ENCODE results near the gene SMIM28. TPM values are rescaled to one million over a fixed set of nuclear protein-coding genes. Genes with fewer than 3 reads are reported as not detected.

The SMIM28 gene
- total RNA-seq, 1 donor: not detected

GRCh38 chr6:138345565-138346285 lies 32.0 kb upstream of the SMIM28 start:
- TF ChIP-seq CTCF (IDR thresholded peaks at IDR 0.05; ENCODE audit: extremely low read depth, low read depth, low read length): no peak
- no peak for DNase-seq (ENCODE audit: insufficient read length, low spot score, missing footprints)
- H3K27me3 ChIP-seq (ENCODE audit: insufficient read depth, low read length): peaks cover 12% of the 10 kb centered on the region
- H3K79me2 ChIP-seq (ENCODE audit: insufficient read depth, low read length): no peaks in the 10 kb centered on the region
- H3K4me1 ChIP-seq (ENCODE audit: insufficient read depth, low read length): no peaks in the 10 kb centered on the region
- no peak overlapping the region for H3K4me3 ChIP-seq (ENCODE audit: insufficient read depth, low read length)
- H2AFZ ChIP-seq (ENCODE audit: low read length): no peak overlapping the region
- H3K9me3 ChIP-seq (ENCODE audit: low read depth, low read length): no peaks in the 10 kb centered on the region
- H3K36me3 ChIP-seq (ENCODE audit: insufficient read depth, low read length): no peaks in the 10 kb centered on the region
- no peak overlapping the region for H3K27ac ChIP-seq (ENCODE audit: low read depth, low read length)
- H4K20me1 ChIP-seq (ENCODE audit: insufficient read depth, low read length): no peaks in the 10 kb centered on the region
- no peak overlapping the region for H3K4me2 ChIP-seq (ENCODE audit: insufficient read depth, low read length)

- H3K4me2 ChIP-seq (ENCODE audit: insufficient read depth, low read length): no peak overlapping the region
- no peak for TF ChIP-seq CTCF (IDR thresholded peaks at IDR 0.05; ENCODE audit: extremely low read depth, low read depth, low read length)
- H3K79me2 ChIP-seq (ENCODE audit: insufficient read depth, low read length): no peaks in the 10 kb centered on the region
- H3K27ac ChIP-seq (ENCODE audit: low read depth, low read length): no peak overlapping the region
- no peak overlapping the region for H2AFZ ChIP-seq (ENCODE audit: low read length)
- H3K27me3 ChIP-seq (ENCODE audit: insufficient read depth, low read length): peaks cover 12% of the 10 kb centered on the region
- H3K4me3 ChIP-seq (ENCODE audit: insufficient read depth, low read length): no peak overlapping the region
- no peaks in the 10 kb centered on the region for H4K20me1 ChIP-seq (ENCODE audit: insufficient read depth, low read length)
- DNase-seq (ENCODE audit: insufficient read length, low spot score, missing footprints): no peak
- H3K4me1 ChIP-seq (ENCODE audit: insufficient read depth, low read length): no peaks in the 10 kb centered on the region
- H3K36me3 ChIP-seq (ENCODE audit: insufficient read depth, low read length): no peaks in the 10 kb centered on the region
- no peaks in the 10 kb centered on the region for H3K9me3 ChIP-seq (ENCODE audit: low read depth, low read length)
These were observed 31.2 kb upstream of the SMIM28 start for GRCh38 chr6:138346302-138347195.

GRCh38 chr6:138347864-138348263 lies 29.8 kb upstream of the SMIM28 start:
- H3K9me3 ChIP-seq (ENCODE audit: low read depth, low read length): no peaks in the 10 kb centered on the region
- TF ChIP-seq CTCF (IDR thresholded peaks at IDR 0.05; ENCODE audit: extremely low read depth, low read depth, low read length): no peak
- no peak overlapping the region for H2AFZ ChIP-seq (ENCODE audit: low read length)
- H3K27ac ChIP-seq (ENCODE audit: low read depth, low read length): no peak overlapping the region
- no peaks in the 10 kb centered on the region for H3K79me2 ChIP-seq (ENCODE audit: insufficient read depth, low read length)
- no peak overlapping the region for H3K4me3 ChIP-seq (ENCODE audit: insufficient read depth, low read length)
- no peaks in the 10 kb centered on the region for H3K36me3 ChIP-seq (ENCODE audit: insufficient read depth, low read length)
- peaks cover 12% of the 10 kb centered on the region for H3K27me3 ChIP-seq (ENCODE audit: insufficient read depth, low read length)
- H3K4me2 ChIP-seq (ENCODE audit: insufficient read depth, low read length): no peak overlapping the region
- H4K20me1 ChIP-seq (ENCODE audit: insufficient read depth, low read length): no peaks in the 10 kb centered on the region
- no peaks in the 10 kb centered on the region for H3K4me1 ChIP-seq (ENCODE audit: insufficient read depth, low read length)
- DNase-seq (ENCODE audit: insufficient read length, low spot score, missing footprints): no peak

- no peaks in the 10 kb centered on the region for H4K20me1 ChIP-seq (ENCODE audit: insufficient read depth, low read length)
- no peaks in the 10 kb centered on the region for H3K79me2 ChIP-seq (ENCODE audit: insufficient read depth, low read length)
- H3K4me2 ChIP-seq (ENCODE audit: insufficient read depth, low read length): peak overlapping the region; percentile 1
- no peaks in the 10 kb centered on the region for H3K36me3 ChIP-seq (ENCODE audit: insufficient read depth, low read length)
- H3K27ac ChIP-seq (ENCODE audit: low read depth, low read length): no peak overlapping the region
- DNase-seq (ENCODE audit: insufficient read length, low spot score, missing footprints): no peak
- no peaks in the 10 kb centered on the region for H3K9me3 ChIP-seq (ENCODE audit: low read depth, low read length)
- no peak overlapping the region for H2AFZ ChIP-seq (ENCODE audit: low read length)
- no peak for TF ChIP-seq CTCF (IDR thresholded peaks at IDR 0.05; ENCODE audit: extremely low read depth, low read depth, low read length)
- H3K4me3 ChIP-seq (ENCODE audit: insufficient read depth, low read length): no peak overlapping the region
- H3K27me3 ChIP-seq (ENCODE audit: insufficient read depth, low read length): peaks cover 12% of the 10 kb centered on the region
- H3K4me1 ChIP-seq (ENCODE audit: insufficient read depth, low read length): no peaks in the 10 kb centered on the region
These were observed 27.8 kb upstream of the SMIM28 start for GRCh38 chr6:138349891-138350290.
